GM19043 (cell line): ENCODE measurements around the gene KASH5.

Source experiments
- ATAC-seq: cut with Tn5 transposase; IDR thresholded peaks from one replicate; pipeline ENCODE4 v1.9.1; 2021; ENCODE audit warnings: low read depth; ENCODE audit not compliant: unreplicated experiment

The KASH5 gene

GRCh38 chr19:49387936-49388372 lies at the start of gene KASH5:
KASH5 (plus strand) TSS chr19:49388249; CDS start chr19:49390884, 2,635 bp downstream.
- no peak for ATAC-seq

- ATAC-seq = no peak
These were observed 49.3 kb upstream of the KASH5 start for GRCh38 chr19:49338691-49339300.

- ATAC-seq = no peak
These were observed 48.6 kb upstream of the KASH5 start for GRCh38 chr19:49339301-49340068.

- ATAC-seq = no peak
These were observed 47.8 kb upstream of the KASH5 start for GRCh38 chr19:49340069-49340864.

- no peak for ATAC-seq
These were observed 47.0 kb upstream of the KASH5 start for GRCh38 chr19:49340865-49341718.

- ATAC-seq = no peak
These were observed 45.7 kb upstream of the KASH5 start for GRCh38 chr19:49342291-49342721.

GRCh38 chr19:49343123-49343522 lies 44.9 kb upstream of the KASH5 start:
- no peak for ATAC-seq

- no peak for ATAC-seq
These were observed 43.3 kb upstream of the KASH5 start for GRCh38 chr19:49344505-49345423.

- ATAC-seq = no peak
These were observed 40.9 kb upstream of the KASH5 start for GRCh38 chr19:49347191-49347590.

- ATAC-seq = no peak
These were observed 40.2 kb upstream of the KASH5 start for GRCh38 chr19:49347835-49348234.

GRCh38 chr19:49348305-49349189 lies 39.5 kb upstream of the KASH5 start:
- no peak for ATAC-seq

- ATAC-seq = no peak
These were observed 38.5 kb upstream of the KASH5 start for GRCh38 chr19:49349567-49349966.

- no peak for ATAC-seq
These were observed 32.1 kb upstream of the KASH5 start for GRCh38 chr19:49355909-49356353.

GRCh38 chr19:49356382-49356781 lies 31.7 kb upstream of the KASH5 start:
- ATAC-seq = no peak

GRCh38 chr19:49357186-49357585 lies 30.9 kb upstream of the KASH5 start:
- ATAC-seq = no peak

- no peak for ATAC-seq
These were observed 27.9 kb upstream of the KASH5 start for GRCh38 chr19:49359851-49360820.

GRCh38 chr19:49361438-49362047 lies 26.5 kb upstream of the KASH5 start:
- no peak for ATAC-seq
